T-helper 1 cell treated with Interleukin-12 subunit alpha and Interleukin-12 subunit beta and Interleukin-4 antibody, amounts not matched to agents 30 μg/mL and 1 μg/mL, for 36 hours (primary cell): ENCODE measurements around the gene GCAT.
"Not testable (repeated sequence)": the region's sequence is repeated elsewhere in the genome, so short reads cannot be mapped to it uniquely, and the experiment has no call there.

ENCODE experiments used
- H3K27ac Mint-ChIP-seq: one replicate; pipeline ENCODE4 v1.8.0; 2021; ENCODE audit warnings: mild to moderate bottlenecking, mixed read lengths
- H3K27me3 Mint-ChIP-seq: one replicate; pipeline ENCODE4 v1.8.0; 2021; ENCODE audit warnings: low read depth, mixed read lengths
- H3K36me3 Mint-ChIP-seq: one replicate; pipeline ENCODE4 v1.8.0; 2021; ENCODE audit warnings: low read depth, mixed read lengths
- H3K4me1 Mint-ChIP-seq: one replicate; pipeline ENCODE4 v1.8.0; 2021; ENCODE audit warnings: low read depth, mixed read lengths
- H3K4me3 Mint-ChIP-seq: one replicate; pipeline ENCODE4 v1.8.0; 2021; ENCODE audit warnings: mild to moderate bottlenecking, moderate library complexity, mixed read lengths
- H3K9me3 Mint-ChIP-seq: one replicate; pipeline ENCODE4 v1.8.0; 2021; ENCODE audit warnings: mixed read lengths

The GCAT gene

DNA sequence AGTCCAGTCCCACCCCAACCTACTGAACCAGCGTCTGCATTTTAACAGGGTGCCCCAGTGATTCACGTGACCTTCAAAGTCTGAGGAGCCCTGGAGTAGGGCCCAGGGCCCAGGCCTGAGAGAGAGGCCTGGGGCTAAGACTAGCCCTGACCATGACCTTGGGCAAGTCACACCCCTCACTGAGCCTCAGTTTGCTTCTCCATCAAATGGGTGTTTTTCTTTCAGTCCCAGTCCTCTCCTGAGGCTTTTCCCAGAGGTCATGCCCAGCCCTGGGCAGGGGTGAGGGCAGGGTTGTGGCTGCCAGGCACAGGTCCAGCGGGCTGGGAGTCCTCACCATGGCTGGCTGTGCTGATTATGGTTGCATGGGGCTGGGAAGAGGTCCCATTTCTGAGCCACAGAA, 33.0 kb upstream of the GCAT start:
- Mint-ChIP-seq H3K27ac (no peak overlapping the region), H3K27me3 (no peaks in the 10 kb centered on the region), H3K9me3 (no peaks in the 10 kb centered on the region), H3K36me3 (peaks cover 5% of the 10 kb centered on the region), H3K4me1 (no peaks in the 10 kb centered on the region), H3K4me3 (no peak overlapping the region)

DNA sequence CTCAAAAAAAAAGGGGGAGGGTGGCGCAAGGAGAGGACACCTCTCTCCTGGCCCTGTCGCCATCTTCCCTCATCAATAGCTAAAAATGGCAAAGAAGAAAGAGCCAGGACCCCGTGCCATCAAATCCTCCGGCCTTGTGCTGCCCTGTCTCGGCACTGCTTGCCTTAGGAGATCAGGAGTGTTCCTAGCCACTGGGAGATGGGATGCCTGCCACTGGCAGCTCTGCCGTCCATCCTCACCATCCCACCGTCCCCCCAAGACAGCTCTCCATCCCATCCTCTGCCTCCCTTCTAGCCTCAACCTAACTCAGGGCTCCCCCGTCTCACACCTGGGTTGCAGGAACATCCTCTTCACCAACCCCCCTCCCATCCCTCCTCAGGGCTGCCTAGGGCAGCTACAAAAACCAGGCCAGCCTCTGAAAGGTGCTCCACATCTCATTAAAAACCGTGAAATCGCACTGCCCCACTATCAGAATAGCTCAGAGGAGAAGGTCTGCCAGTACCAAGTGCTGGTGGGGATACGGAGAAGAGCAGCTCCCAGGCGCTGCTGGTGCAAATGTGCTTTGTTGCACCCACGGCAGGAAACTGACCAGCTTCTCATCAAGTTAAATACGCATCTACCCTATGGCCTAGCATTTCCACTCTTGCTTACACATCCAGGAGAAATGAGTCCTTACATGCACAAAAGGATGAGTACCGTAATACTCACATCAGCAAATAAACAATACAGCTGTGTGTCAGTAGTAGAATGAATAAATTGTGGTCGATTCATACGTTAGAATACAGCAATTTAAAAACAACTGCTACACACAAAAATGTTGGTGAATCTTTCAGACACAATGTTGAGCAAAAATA, 31.7 kb upstream of the GCAT start:
- Mint-ChIP-seq H3K4me3 (no peak overlapping the region), H3K9me3 (no peaks in the 10 kb centered on the region), H3K36me3 (peaks cover 5% of the 10 kb centered on the region), H3K27me3 (no peaks in the 10 kb centered on the region), H3K4me1 (no peaks in the 10 kb centered on the region), H3K27ac (no peak overlapping the region)

DNA sequence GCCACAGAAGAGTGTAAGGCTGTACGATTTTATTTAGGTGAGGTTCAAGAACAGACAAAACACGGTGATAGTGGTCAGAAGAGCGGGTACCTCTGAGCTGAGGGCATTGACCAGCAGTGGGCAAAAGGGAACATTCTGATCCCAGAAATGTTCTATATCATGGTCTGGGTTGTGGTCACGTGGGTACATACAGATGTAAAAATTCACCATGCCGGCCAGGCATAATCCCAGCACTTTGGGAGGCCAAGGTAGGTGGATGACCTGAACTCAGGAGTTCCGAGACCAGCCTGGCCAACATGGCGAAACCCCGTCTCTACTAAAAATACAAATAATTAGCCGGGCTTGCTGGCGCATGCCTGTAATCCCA, 31.1 kb upstream of the GCAT start:
- H3K27ac Mint-ChIP-seq = no peak overlapping the region
- H3K4me3 Mint-ChIP-seq = no peak overlapping the region
- H3K36me3 Mint-ChIP-seq = peaks cover 5% of the 10 kb centered on the region
- no peaks in the 10 kb centered on the region for H3K27me3 Mint-ChIP-seq
- no peaks in the 10 kb centered on the region for H3K4me1 Mint-ChIP-seq
- H3K9me3 Mint-ChIP-seq = no peaks in the 10 kb centered on the region

DNA sequence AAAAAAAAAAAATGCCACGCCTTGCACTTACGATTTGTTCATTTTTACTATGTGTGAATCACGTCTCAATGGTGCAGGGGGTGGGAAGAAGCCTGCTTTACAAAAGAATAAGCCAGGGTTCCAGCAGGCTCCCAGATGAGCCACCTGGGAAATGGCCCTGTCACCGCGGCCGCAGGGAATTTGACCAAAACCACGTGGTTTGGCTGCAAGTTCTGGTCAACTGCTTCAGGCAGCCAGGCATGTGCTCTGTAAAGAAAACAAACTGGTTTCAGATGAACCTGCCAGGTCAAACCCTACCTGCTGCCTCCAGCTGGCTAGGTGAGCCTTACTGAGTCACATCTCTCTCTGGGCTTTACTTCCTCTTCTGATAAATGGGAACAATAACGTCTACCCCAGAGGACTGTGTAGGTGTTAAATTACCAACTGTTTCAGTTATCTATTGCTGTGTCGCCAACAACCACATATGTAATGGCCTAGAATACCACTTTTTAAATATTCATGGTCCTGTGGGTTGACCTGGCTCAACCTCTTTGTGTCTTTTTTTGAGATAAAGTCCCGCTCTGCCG, 30.5 kb upstream of the GCAT start:
- H3K27me3 Mint-ChIP-seq = no peaks in the 10 kb centered on the region
- no peaks in the 10 kb centered on the region for H3K9me3 Mint-ChIP-seq
- no peak overlapping the region for H3K4me3 Mint-ChIP-seq
- H3K27ac Mint-ChIP-seq = no peak overlapping the region
- H3K36me3 Mint-ChIP-seq = peaks cover 5% of the 10 kb centered on the region
- no peaks in the 10 kb centered on the region for H3K4me1 Mint-ChIP-seq

DNA sequence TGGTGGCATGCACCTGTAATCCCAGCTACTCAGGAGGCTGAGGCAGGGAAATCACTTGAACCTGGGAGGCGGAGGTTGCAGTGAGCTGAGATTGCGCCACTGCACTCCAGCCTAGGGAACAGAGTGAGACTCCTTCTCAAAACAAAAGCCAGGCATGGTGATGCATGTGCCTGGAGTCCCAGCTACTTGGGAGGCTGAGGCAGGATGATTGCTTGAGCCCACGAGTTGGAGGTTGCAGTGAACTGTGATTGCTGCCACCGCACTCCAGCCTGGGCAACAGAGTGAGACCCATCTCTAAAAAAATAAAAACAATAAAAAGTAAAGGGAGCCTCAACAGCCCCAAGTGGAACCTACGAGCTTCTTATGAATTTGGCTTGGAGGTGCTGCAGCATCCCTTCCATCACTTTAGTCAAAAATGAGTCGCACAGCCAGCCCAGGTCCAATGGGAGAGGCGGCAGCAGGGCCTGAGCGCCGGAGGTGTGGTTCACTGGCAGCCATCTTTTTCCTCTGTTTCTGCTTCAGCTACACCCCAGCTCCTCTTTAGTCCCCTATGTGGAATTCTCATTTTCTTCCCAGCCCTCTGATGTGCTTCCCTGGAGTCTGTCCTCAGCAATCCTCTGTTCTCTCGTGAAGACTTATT, 29.2 kb upstream of the GCAT start:
- no peak overlapping the region for H3K4me3 Mint-ChIP-seq
- no peaks in the 10 kb centered on the region for H3K27me3 Mint-ChIP-seq
- H3K9me3 Mint-ChIP-seq = no peaks in the 10 kb centered on the region
- no peaks in the 10 kb centered on the region for H3K36me3 Mint-ChIP-seq
- no peaks in the 10 kb centered on the region for H3K4me1 Mint-ChIP-seq
- no peak overlapping the region for H3K27ac Mint-ChIP-seq

DNA sequence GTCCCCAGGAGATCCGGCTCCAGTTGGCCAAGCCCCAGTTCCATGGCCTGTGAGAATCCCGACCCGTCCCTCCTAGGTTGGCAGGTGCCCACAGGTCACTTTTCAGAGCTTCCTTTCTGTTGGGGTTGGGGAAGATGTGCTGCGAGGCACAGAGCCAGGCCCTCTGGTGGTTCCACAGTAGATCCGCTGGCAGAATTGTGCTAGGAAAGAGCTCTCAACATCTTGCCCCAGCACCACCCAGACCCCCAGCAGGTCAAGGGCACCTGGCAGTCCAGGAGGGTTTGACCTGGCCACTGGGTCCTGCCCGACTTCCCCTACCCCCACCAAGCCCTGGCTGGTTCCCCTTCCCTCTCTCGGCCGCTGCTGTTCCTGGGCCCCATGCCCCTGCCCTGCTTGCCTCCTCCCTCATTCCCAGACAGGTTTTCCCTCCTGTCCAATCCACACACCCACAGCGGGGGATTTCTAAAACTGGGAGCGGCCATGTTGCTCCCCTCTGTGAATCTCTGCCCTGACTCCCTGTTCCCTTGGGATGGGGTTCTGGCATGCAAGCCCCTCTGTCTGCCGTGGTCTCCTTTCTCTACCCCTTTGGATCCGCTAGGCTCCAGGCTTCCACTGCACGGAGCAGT, 26.2 kb upstream of the GCAT start:
- Mint-ChIP-seq H3K4me3 (no peak overlapping the region), H3K36me3 (no peaks in the 10 kb centered on the region), H3K27me3 (no peaks in the 10 kb centered on the region), H3K4me1 (no peaks in the 10 kb centered on the region), H3K27ac (no peak overlapping the region), H3K9me3 (no peaks in the 10 kb centered on the region)

DNA sequence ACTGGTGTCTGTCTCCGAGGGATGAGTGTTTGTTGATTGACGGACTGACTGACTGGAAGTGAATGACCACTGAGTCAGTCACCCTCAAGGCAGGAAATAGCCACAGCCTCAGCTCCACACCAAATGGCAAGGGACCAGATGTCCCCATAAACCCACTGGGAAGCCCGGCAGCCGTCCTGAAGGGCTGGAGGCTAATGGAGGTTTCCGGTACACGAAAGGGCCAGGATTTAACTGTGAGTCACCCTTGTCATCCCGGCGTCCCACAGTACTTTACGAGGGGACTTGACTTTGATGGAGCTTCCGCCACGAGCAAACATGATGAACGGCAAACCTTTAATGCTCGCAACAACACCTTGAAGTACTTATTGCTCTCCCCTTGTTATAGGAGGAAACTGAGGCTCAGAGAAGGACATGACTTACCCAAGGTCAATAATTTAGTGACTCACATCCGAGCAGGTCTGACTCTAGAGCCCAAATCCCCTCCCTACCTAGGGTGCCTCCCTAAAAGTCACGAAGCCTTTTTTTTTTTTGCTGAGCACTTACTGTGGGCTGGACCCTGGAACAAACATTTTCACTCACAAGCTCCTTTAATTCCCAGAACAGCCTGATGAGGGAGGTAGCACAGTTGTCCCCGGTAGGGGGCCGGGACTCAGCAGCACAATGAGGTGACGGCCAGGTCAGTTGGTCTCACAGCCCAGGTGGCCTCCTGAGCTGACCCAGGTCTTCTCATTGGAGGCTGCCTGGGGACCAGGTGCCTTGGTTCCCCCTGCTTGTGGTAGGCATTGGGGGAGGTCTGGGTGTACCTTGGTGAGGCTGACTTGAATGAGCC, 25.2 kb upstream of the GCAT start:
- Mint-ChIP-seq H3K4me3 (no peak overlapping the region), H3K27me3 (no peaks in the 10 kb centered on the region), H3K9me3 (no peaks in the 10 kb centered on the region), H3K36me3 (no peaks in the 10 kb centered on the region), H3K4me1 (no peaks in the 10 kb centered on the region), H3K27ac (no peak overlapping the region)

DNA sequence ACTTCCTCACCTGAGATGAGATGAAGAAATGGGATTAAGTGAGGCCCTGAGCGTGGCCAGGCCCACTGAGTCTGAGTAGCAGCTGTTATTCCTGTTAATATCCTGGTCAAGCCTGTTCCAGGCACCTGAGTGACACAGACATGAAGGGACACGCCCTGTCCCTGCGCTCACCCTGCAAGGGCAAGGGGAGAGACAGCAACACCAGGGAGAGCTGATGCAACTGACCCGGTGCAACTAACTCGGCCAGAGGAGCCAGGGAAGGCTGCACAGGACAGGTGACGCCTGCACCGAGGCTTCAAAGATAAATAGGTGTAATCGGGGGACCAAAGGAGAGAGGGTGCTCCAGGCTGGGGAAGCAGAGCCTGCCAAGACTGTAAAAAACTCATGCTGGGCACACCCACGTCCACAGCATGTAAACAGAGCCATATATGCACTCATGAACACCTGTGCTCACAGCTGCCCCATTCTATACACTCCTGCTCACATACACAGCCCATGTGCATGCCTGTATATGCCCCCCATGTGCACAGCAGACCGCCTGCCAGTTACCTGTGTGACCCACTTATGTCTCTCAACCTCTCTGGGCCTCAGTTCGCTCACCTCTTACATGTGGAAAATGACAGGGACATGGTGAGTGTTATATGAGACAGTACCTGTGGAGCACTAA, 22.8 kb upstream of the GCAT start:
- Mint-ChIP-seq H3K36me3 (no peaks in the 10 kb centered on the region), H3K4me3 (no peak overlapping the region), H3K27me3 (no peaks in the 10 kb centered on the region), H3K27ac (no peak overlapping the region), H3K4me1 (no peaks in the 10 kb centered on the region), H3K9me3 (no peaks in the 10 kb centered on the region)

DNA sequence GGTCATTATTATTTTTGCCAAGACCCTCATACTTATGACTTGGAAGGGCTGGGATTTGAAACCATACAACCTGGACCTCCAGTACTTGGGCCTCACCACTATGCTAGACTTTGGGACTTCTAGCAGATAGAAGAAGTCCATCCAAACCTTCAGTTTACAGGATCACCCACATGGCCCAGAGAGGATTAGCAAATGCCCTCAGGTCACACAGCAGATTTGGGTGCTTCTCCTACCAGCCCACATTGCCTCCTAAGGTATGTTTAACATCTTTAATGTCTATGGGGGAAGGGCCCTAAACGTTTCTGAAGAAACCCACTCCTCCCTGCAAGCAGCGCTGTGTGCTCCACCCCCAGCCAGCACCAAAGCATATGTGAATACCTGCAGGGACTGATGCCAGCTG, 17.5 kb upstream of the GCAT start:
- Mint-ChIP-seq H3K36me3 (no peaks in the 10 kb centered on the region), H3K4me1 (no peaks in the 10 kb centered on the region), H3K4me3 (no peak overlapping the region), H3K9me3 (no peaks in the 10 kb centered on the region), H3K27ac (no peak overlapping the region), H3K27me3 (no peaks in the 10 kb centered on the region)

DNA sequence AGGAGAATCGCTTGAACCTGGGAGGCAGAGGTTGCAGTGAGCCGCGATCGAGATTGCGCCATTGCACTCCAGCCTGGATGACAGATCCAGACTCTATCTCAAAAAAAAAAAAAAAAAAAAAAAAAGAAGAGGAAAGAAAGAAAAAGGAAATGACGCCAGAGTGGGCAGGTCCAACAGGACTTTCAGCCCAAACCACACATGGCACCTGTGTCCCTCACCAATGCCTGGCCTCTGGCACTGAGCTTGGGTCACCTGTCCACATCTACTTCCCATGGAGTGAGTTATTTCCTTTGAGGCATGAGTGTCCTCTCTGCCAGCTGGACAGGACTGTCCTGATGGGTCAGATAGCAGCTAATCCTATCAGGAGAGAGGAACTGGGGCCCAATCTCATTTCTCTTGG, 15.2 kb upstream of the GCAT start:
- Mint-ChIP-seq H3K9me3 (no peaks in the 10 kb centered on the region), H3K36me3 (no peaks in the 10 kb centered on the region), H3K4me1 (no peaks in the 10 kb centered on the region), H3K27ac (no peak overlapping the region), H3K4me3 (no peak overlapping the region), H3K27me3 (no peaks in the 10 kb centered on the region)

DNA sequence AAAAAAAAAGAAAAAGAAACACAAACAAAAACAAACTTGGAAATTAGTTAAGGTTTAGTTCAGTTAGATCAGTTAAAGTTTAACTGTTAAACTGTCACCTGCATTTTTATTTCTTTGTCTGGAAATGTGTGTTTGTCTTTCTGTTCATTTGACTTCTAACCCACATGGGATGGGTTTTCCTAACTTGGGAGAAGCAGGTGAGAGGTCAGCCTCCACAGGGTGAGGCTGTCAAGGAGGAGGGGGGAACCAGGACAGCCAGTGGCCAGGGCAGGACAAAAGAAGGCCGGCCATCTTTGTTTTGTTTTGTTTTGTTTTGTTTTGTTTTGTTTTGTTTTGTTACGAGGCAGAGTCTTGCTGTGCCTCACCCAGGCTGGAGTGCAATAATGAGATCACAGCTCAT, 13.4 kb upstream of the GCAT start:
- Mint-ChIP-seq H3K9me3 (no peaks in the 10 kb centered on the region), H3K27ac (no peak overlapping the region)

DNA sequence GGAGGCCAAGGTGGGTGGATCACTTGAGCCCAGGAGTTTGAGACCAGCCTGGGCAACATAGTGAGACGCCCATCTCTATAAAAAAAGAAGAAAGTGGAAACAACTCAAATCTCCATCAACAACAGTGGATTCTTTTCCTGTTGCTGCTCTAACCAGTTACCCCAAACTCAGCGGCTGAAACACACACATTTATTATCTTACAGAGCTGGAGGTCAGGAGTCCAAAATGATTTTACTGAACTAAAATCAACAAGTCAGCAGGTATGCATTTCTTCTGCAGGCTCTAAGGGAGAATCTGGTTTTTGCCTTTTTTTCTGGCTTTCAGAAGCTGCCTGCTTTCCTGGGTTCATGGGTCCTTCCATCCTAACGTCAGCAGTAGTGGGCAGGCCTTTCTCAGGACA, 11.7 kb upstream of the GCAT start:
- Mint-ChIP-seq H3K4me3 (no peak overlapping the region), H3K27ac (no peak overlapping the region), H3K4me1 (no peaks in the 10 kb centered on the region), H3K36me3 (no peaks in the 10 kb centered on the region), H3K27me3 (peaks cover 9% of the 10 kb centered on the region), H3K9me3 (no peaks in the 10 kb centered on the region)

More for the DNA sequence above, 13.4 kb upstream of the GCAT start:
- Mint-ChIP-seq H3K27me3 (peaks cover 3% of the 10 kb centered on the region), H3K4me1 (no peaks in the 10 kb centered on the region), H3K4me3 (no peak overlapping the region), H3K36me3 (no peaks in the 10 kb centered on the region)

DNA sequence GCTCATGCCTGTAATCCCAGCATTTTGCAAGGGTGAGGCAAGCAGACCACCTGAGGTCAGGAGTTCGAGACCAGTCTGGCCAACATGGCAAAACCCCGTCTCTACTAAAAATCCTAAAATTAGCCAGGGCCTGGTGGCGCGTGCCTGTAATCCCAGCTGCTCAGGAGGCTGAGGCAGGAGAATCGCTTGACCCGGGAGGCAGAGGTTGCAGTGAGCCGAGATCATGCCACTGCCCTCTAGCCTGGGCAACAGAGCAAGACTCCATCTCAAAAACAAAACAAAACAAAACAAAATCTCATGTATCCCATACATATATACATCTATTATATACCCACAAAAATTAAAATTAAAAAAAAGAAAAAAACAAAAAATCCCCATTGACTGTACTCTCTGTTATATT, 10.5 kb upstream of the GCAT start:
- not testable (repeated sequence) for H3K4me1 Mint-ChIP-seq, H3K4me3 Mint-ChIP-seq, H3K27ac Mint-ChIP-seq, H3K36me3 Mint-ChIP-seq, H3K9me3 Mint-ChIP-seq
- H3K27me3 Mint-ChIP-seq = peaks cover 12% of the 10 kb centered on the region
